ENCODE results near the gene ABCB8. TPM values are rescaled to one million over a fixed set of nuclear protein-coding genes. Genes with fewer than 3 reads are reported as not detected.

The ABCB8 gene
- total and polyA plus RNA-seq, 9 of the 15 experiments (the other 6 are each of a cell fraction or from before 2014, with no cell fraction given), result 7.6 to 106 (median 36.3) TPM

DNA sequence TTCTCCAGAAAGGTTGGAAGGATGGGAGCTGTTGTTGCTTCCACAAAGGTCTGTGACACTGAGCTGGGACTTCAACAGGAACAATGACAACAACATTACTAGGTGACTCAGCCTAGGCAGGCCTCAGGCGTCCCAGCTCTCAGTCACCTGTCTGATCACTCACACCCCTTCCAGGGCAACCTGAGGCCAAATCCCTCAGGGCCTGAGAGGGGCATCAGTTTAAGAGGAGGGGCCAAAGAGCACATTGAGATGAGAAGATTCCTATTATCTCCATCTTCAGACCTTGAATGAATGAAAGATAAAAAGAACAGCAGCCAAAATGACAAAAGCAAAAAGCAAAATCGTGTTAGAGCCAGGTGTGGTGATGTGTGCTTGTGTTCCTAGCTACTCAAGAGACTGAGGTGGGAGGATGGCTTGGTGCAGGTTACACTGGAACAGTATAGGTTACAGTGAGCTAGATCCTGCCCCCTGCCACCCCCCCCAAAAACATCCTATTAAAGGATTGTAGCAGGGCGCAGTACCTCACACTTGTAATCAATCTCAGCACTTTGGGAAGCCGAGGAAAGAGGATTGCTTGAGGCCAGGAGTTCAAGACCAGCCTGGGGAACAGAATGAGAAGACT is 3.7 kb upstream of the ABCB8 start, which contains the start of gene ATG9B (continued):
- TF ChIP-seq, protein P1, sequence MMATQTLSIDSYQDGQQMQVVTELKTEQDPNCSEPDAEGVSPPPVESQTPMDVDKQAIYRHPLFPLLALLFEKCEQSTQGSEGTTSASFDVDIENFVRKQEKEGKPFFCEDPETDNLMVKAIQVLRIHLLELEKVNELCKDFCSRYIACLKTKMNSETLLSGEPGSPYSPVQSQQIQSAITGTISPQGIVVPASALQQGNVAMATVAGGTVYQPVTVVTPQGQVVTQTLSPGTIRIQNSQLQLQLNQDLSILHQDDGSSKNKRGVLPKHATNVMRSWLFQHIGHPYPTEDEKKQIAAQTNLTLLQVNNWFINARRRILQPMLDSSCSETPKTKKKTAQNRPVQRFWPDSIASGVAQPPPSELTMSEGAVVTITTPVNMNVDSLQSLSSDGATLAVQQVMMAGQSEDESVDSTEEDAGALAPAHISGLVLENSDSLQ (IDR thresholded peaks at IDR 0.05), result no peak
- TF ChIP-seq ZEB2 (IDR thresholded peaks at IDR 0.05) (0 out of 2 replicates have a peak, but pooled peaks have one; percentile 31), NONO (IDR thresholded peaks at IDR 0.05; ENCODE audit: low read depth in 2 of 2, low read length in 1 of 2) (no peak), POLR2H (tag; IDR thresholded peaks at IDR 0.05; ENCODE audit: low read depth) (no peak), TCF3 (CRISPR knock-in tag; IDR thresholded peaks at IDR 0.05) (peak; percentile 34; the same call in 1 of the 2 replicates), GABPB2 (CRISPR knock-in tag; conservative IDR thresholded peaks at IDR 0.05) (no peak), NELFE (IDR thresholded peaks at IDR 0.05; ENCODE audit: insufficient read depth, insufficient read length) (no peak), NFIC (IDR thresholded peaks at IDR 0.05) (no peak), POLR2AphosphoS2 (IDR thresholded peaks at IDR 0.05; ENCODE audit: low read length) (no peak), NFE2 (IDR thresholded peaks at IDR 0.05; ENCODE audit: low read depth) (0 out of 2 replicates have a peak, but pooled peaks have one; percentile 3), ZNF586 (CRISPR knock-in tag; conservative IDR thresholded peaks at IDR 0.05) (no peak), ZNF263 (CRISPR knock-in tag; IDR thresholded peaks at IDR 0.05; ENCODE audit: borderline replicate concordance) (no peak), CREB1 (IDR thresholded peaks at IDR 0.05) (no peak), CREB1 (CRISPR knock-in tag; IDR thresholded peaks at IDR 0.05) (no peak), ZNF316 (IDR thresholded peaks at IDR 0.05) (no peak)
- TF ChIP-seq, protein P2, sequence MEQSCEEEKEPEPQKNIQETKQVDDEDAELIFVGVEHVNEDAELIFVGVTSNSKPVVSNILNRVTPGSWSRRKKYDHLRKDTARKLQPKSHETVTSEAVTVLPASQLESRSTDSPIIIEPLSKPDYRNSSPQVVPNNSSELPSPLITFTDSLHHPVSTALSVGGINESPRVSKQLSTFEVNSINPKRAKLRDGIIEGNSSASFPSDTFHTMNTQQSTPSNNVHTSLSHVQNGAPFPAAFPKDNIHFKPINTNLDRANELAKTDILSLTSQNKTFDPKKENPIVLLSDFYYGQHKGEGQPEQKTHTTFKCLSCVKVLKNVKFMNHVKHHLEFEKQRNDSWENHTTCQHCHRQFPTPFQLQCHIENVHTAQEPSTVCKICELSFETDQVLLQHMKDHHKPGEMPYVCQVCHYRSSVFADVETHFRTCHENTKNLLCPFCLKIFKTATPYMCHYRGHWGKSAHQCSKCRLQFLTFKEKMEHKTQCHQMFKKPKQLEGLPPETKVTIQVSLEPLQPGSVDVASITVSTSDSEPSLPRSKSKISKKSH (CRISPR knock-in tag; IDR thresholded peaks at IDR 0.05), result no peak
- TF ChIP-seq, protein P3, sequence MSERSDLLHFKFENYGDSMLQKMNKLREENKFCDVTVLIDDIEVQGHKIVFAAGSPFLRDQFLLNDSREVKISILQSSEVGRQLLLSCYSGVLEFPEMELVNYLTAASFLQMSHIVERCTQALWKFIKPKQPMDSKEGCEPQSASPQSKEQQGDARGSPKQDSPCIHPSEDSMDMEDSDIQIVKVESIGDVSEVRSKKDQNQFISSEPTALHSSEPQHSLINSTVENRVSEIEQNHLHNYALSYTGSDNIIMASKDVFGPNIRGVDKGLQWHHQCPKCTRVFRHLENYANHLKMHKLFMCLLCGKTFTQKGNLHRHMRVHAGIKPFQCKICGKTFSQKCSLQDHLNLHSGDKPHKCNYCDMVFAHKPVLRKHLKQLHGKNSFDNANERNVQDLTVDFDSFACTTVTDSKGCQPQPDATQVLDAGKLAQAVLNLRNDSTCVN (CRISPR knock-in tag; IDR thresholded peaks at IDR 0.05), result no peak
- TF ChIP-seq, protein P4, sequence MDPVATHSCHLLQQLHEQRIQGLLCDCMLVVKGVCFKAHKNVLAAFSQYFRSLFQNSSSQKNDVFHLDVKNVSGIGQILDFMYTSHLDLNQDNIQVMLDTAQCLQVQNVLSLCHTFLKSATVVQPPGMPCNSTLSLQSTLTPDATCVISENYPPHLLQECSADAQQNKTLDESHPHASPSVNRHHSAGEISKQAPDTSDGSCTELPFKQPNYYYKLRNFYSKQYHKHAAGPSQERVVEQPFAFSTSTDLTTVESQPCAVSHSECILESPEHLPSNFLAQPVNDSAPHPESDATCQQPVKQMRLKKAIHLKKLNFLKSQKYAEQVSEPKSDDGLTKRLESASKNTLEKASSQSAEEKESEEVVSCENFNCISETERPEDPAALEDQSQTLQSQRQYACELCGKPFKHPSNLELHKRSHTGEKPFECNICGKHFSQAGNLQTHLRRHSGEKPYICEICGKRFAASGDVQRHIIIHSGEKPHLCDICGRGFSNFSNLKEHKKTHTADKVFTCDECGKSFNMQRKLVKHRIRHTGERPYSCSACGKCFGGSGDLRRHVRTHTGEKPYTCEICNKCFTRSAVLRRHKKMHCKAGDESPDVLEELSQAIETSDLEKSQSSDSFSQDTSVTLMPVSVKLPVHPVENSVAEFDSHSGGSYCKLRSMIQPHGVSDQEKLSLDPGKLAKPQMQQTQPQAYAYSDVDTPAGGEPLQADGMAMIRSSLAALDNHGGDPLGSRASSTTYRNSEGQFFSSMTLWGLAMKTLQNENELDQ (CRISPR knock-in tag; IDR thresholded peaks at IDR 0.05; ENCODE audit: borderline replicate concordance), result no peak
- TF ChIP-seq, protein P5, sequence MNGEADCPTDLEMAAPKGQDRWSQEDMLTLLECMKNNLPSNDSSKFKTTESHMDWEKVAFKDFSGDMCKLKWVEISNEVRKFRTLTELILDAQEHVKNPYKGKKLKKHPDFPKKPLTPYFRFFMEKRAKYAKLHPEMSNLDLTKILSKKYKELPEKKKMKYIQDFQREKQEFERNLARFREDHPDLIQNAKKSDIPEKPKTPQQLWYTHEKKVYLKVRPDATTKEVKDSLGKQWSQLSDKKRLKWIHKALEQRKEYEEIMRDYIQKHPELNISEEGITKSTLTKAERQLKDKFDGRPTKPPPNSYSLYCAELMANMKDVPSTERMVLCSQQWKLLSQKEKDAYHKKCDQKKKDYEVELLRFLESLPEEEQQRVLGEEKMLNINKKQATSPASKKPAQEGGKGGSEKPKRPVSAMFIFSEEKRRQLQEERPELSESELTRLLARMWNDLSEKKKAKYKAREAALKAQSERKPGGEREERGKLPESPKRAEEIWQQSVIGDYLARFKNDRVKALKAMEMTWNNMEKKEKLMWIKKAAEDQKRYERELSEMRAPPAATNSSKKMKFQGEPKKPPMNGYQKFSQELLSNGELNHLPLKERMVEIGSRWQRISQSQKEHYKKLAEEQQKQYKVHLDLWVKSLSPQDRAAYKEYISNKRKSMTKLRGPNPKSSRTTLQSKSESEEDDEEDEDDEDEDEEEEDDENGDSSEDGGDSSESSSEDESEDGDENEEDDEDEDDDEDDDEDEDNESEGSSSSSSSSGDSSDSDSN (IDR thresholded peaks at IDR 0.05; ENCODE audit: borderline replicate concordance in 1 of 2, low read depth in 2 of 2, low read length in 2 of 2), result no peak

Measured in K562 (cell line).